Keratinocyte (primary cell): ENCODE data around the gene HYAL2. TPM values are rescaled to one million over a fixed set of nuclear protein-coding genes. Genes with fewer than 3 reads are reported as not detected.

ENCODE experiments used
- DNase-seq: peaks from one replicate; pipeline ENCODE4 v3.0.0-alpha.2; 2011; ENCODE audit warnings: low read depth, missing footprints, low spot score
- FAIRE-seq: peaks from 2 replicates; lab custom pipeline; 2011; peaks lifted over from hg19 to GRCh38; lab: Jason Lieb, UNC
- H2AFZ ChIP-seq: 2 replicates; pipeline ENCODE4 v1.6.0; 2012; ENCODE audit warnings: low read length, control low read depth, inconsistent platforms; ENCODE audit not compliant: control insufficient read depth
- H3K27ac ChIP-seq: 2 replicates; pipeline ENCODE4 v1.5.1; 2011; ENCODE audit warnings: low read length; ENCODE audit not compliant: control insufficient read depth, insufficient read depth
- H3K27me3 ChIP-seq: 3 replicates; pipeline ENCODE4 v1.6.0; 2011; ENCODE audit warnings: low read length; ENCODE audit not compliant: control insufficient read depth, insufficient read depth; ENCODE audit errors: extremely low read depth
- H3K36me3 ChIP-seq, 2 experiments: 2 replicates in 1 of 2; 3 replicates in 1 of 2; pipeline ENCODE4 v1.5.1; 2011; ENCODE audit warnings: low read length in 2 of 2, mild to moderate bottlenecking in 1 of 2; ENCODE audit not compliant: control insufficient read depth in 2 of 2, insufficient read depth in 2 of 2; ENCODE audit errors: extremely low read depth in 1 of 2
- H3K4me1 ChIP-seq: 3 replicates; pipeline ENCODE4 v1.5.1; 2011; ENCODE audit warnings: low read length; ENCODE audit not compliant: control insufficient read depth, insufficient read depth; ENCODE audit errors: extremely low read depth
- H3K4me2 ChIP-seq: 3 replicates; pipeline ENCODE4 v1.6.0; 2011; ENCODE audit warnings: low read depth, low read length; ENCODE audit not compliant: control insufficient read depth, insufficient read depth; ENCODE audit errors: extremely low read depth
- H3K4me3 ChIP-seq, 3 experiments: fragments of 200-600 bp in 1 of 3; sonication (generic) in 1 of 3; 2 replicates in 2 of 3; 3 replicates in 1 of 3; pipeline ENCODE4 v1.5.1; 2011 to 2016; ENCODE audit warnings: low read length in 3 of 3, mild to moderate bottlenecking in 3 of 3, control low read depth in 2 of 3, inconsistent platforms in 1 of 3, low read depth in 1 of 3, mixed read lengths in 1 of 3, mixed run types in 1 of 3, moderate library complexity in 1 of 3; ENCODE audit not compliant: control insufficient read depth in 2 of 3, insufficient read depth in 2 of 3; ENCODE audit errors: extremely low read depth in 1 of 3
- H3K79me2 ChIP-seq: 2 replicates; pipeline ENCODE4 v1.6.0; 2012; ENCODE audit warnings: low read length; ENCODE audit not compliant: control insufficient read depth, insufficient read depth
- H3K9ac ChIP-seq: 3 replicates; pipeline ENCODE4 v1.6.0; 2011; ENCODE audit warnings: low read length; ENCODE audit not compliant: control insufficient read depth, insufficient read depth; ENCODE audit errors: extremely low read depth
- H3K9me1 ChIP-seq: 3 replicates; pipeline ENCODE4 v1.6.0; 2011; ENCODE audit warnings: low read length; ENCODE audit not compliant: control insufficient read depth, insufficient read depth; ENCODE audit errors: extremely low read depth
- H3K9me3 ChIP-seq: 2 replicates; pipeline ENCODE4 v1.5.1; 2012; ENCODE audit warnings: low read depth, low read length; ENCODE audit not compliant: control insufficient read depth
- H4K20me1 ChIP-seq: 3 replicates; pipeline ENCODE4 v1.6.0; 2011; ENCODE audit warnings: low read length; ENCODE audit not compliant: control insufficient read depth, insufficient read depth; ENCODE audit errors: extremely low read depth
- EZH2 ChIP-seq: IDR thresholded peaks from one replicate; pipeline ENCODE4 v1.6.1; 2012; ENCODE audit warnings: inconsistent platforms, mild to moderate bottlenecking, low read length, moderate library complexity
- dilution Hi-C: fragments of 300-500 bp; cut with MboI; formaldehyde crosslinking; loops from one replicate; pipeline ENCODE4 v1.7.0; 2020; ENCODE audit warnings: low sequenced_read_pairs; ENCODE audit not compliant: extremely low pct_ligation_motif_present
- polyA plus RNA-seq, 5 experiments: library from polyadenylated mRNA; depleted of rRNA in 3 of 5; stranded (reverse) in 3 of 5; stranded (forward) in 1 of 5; unstranded in 1 of 5; fragments of >200 nt; gene quantifications; 1 replicate in 1 of 5; 2 replicates in 3 of 5; 3 replicates in 1 of 5; pipeline versions ENCODE4 v1.2.1 to v1.2.3, GENCODE V29; 2011 to 2012; ENCODE audit warnings: missing spikeins in 2 of 5, low read depth in 1 of 5, low replicate concordance in 1 of 5
- TF ChIP-seq, protein P1 (sequence below), 3 experiments: IDR thresholded peaks in 1 of 3; conservative IDR thresholded peaks in 1 of 3; optimal IDR thresholded peaks in 1 of 3; 2 replicates in 2 of 3; 3 replicates in 1 of 3; pipeline versions ENCODE3 to v1.5.1; 2011; ENCODE audit warnings: low read length in 3 of 3, mild to moderate bottlenecking in 3 of 3, moderate library complexity in 2 of 3, control low read depth in 1 of 3, inconsistent platforms in 1 of 3; ENCODE audit not compliant: insufficient read depth in 2 of 3; ENCODE audit errors: extremely low read depth in 1 of 3

The HYAL2 gene
- polyA plus RNA-seq, 1 donor (not counting 4 experiments of a cell fraction or from before 2014, with no cell fraction given), result 42.8 TPM

- peaks cover 19% of the 10 kb centered on the region for H3K4me1 ChIP-seq
- peak within 1 kb of the TSS; percentile 69 for H3K27ac ChIP-seq
- H3K9me1 ChIP-seq, result no peaks in the 10 kb centered on the region
- TF ChIP-seq, protein P1, sequence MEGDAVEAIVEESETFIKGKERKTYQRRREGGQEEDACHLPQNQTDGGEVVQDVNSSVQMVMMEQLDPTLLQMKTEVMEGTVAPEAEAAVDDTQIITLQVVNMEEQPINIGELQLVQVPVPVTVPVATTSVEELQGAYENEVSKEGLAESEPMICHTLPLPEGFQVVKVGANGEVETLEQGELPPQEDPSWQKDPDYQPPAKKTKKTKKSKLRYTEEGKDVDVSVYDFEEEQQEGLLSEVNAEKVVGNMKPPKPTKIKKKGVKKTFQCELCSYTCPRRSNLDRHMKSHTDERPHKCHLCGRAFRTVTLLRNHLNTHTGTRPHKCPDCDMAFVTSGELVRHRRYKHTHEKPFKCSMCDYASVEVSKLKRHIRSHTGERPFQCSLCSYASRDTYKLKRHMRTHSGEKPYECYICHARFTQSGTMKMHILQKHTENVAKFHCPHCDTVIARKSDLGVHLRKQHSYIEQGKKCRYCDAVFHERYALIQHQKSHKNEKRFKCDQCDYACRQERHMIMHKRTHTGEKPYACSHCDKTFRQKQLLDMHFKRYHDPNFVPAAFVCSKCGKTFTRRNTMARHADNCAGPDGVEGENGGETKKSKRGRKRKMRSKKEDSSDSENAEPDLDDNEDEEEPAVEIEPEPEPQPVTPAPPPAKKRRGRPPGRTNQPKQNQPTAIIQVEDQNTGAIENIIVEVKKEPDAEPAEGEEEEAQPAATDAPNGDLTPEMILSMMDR (optimal IDR thresholded peaks at IDR 0.05 in 1 of 3, IDR thresholded peaks at IDR 0.05 in 1 of 3, conservative IDR thresholded peaks at IDR 0.05 in 1 of 3; ENCODE audit: extremely low read depth in 1 of 3, insufficient read depth in 2 of 3, low read length in 3 of 3), result no peak
- TF ChIP-seq EZH2, result no peak
- H3K9ac ChIP-seq, result peak within 1 kb of the TSS; percentile 77
- H3K36me3 ChIP-seq, result peaks cover 20 to 29% of the 10 kb centered on the region in 2 experiments
- dilution Hi-C loops, result no loop called here
- no peaks in the 10 kb centered on the region for H4K20me1 ChIP-seq
- peaks cover 24% of the 10 kb centered on the region for H3K79me2 ChIP-seq
- DNase-seq (peak; percentile 81), FAIRE-seq (peak; percentile 79)
- H3K9me3 ChIP-seq, result no peaks in the 10 kb centered on the region
- no peaks in the 10 kb centered on the region for H3K27me3 ChIP-seq
- peak within 1 kb of the TSS; percentile 71 to 91 (median 87) for H3K4me3 ChIP-seq
- H3K4me2 ChIP-seq, result peak within 1 kb of the TSS; percentile 71
- H2AFZ ChIP-seq, result peak within 1 kb of the TSS; percentile 97
These were observed 28.2 kb upstream of the HYAL2 start, which contains the start of the genes CYB561D2 and NPRL2 for GRCh38 chr3:50350527-50351322. TSS of gene CYB561D2 (plus strand) at chr3:50350862. CDS start at chr3:50351434, 572 bp downstream. TSS of gene NPRL2 (minus strand) at chr3:50350775. CDS start at chr3:50350652, 123 bp downstream.

- no peak for FAIRE-seq
- Histone ChIP-seq H3K4me3 (peak overlapping the region; percentile 71 to 91 (median 87)), H4K20me1 (no peaks in the 10 kb centered on the region), H3K79me2 (peaks cover 18% of the 10 kb centered on the region), H3K9me1 (no peaks in the 10 kb centered on the region), H2AFZ (peak overlapping the region; percentile 97), H3K4me2 (peak overlapping the region; percentile 71), H3K9me3 (no peaks in the 10 kb centered on the region), H3K4me1 (peaks cover 23% of the 10 kb centered on the region), H3K9ac (peak overlapping the region; percentile 77), H3K36me3 (peaks cover 15 to 26% of the 10 kb centered on the region in 2 experiments), H3K27ac (peak overlapping the region; percentile 69), H3K27me3 (no peaks in the 10 kb centered on the region)
- dilution Hi-C loops, result no loop called here
- no peak for DNase-seq
- TF ChIP-seq EZH2, result no peak
- TF ChIP-seq, protein P1 (optimal IDR thresholded peaks at IDR 0.05 in 1 of 3, IDR thresholded peaks at IDR 0.05 in 1 of 3, conservative IDR thresholded peaks at IDR 0.05 in 1 of 3; ENCODE audit: extremely low read depth in 1 of 3, insufficient read depth in 2 of 3, low read length in 3 of 3), result no peak
These were observed 27.6 kb upstream of the HYAL2 start for GRCh38 chr3:50350213-50350526.
